BE2C (cell line): ENCODE results near the gene LAMA2.

Experiments used
- DNase-seq: peaks from one replicate; pipeline ENCODE4 v3.0.0-alpha.2; 2020
- H3K27me3 ChIP-seq: fragments of 250-450 bp; sonication (Bioruptor Pico); 2 replicates; pipeline ENCODE4 v1.5.1; 2020; ENCODE audit warnings: mild to moderate bottlenecking
- H3K36me3 ChIP-seq: fragments of 250-450 bp; sonication (Bioruptor Pico); 2 replicates; pipeline ENCODE4 v1.5.1; 2020; ENCODE audit warnings: mild to moderate bottlenecking
- H3K4me1 ChIP-seq: fragments of 250-450 bp; sonication (Bioruptor Pico); 2 replicates; pipeline ENCODE4 v1.5.1; 2020
- H3K4me3 ChIP-seq: 2 replicates; pipeline ENCODE4 v1.5.1; 2011; ENCODE audit warnings: low read depth, low read length
- H3K9me3 ChIP-seq: fragments of 250-450 bp; sonication (Bioruptor Pico); 2 replicates; pipeline ENCODE4 v1.5.1; 2020
- TF ChIP-seq, protein P1 (sequence below): IDR thresholded peaks from 2 replicates; pipeline ENCODE4 v1.5.1; 2012; ENCODE audit warnings: mild to moderate bottlenecking, low read depth, low read length

The LAMA2 gene

DNA sequence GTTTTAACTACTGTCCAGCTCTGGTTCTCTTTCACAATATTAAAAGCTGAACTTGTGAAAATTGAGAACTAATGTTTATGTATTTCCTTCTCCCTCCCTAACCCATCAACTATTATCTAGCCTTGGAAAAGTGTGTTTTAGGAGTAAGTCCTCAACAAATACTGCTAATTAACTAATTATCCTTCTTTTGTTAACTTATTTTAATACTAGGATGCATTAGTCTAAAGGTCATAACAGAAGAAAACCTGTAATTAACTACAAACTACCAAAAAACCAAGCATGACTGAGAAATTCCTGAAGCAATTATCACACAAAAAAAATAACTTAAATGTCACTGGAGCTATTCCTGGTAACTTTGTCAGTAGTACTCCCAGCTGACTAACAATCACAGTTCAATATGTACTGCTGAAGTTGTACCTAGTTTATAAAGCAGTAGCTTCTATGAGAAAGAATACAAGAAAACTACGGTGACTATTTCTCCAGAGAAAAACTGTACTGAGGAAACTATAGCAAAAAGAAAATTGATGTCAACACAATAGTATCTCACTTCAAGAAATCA lies 301.9 kb downstream of the LAMA2 start:
- no peaks in the 10 kb centered on the region for H3K36me3 ChIP-seq
- DNase-seq = no peak
- no peaks in the 10 kb centered on the region for H3K4me1 ChIP-seq
- H3K9me3 ChIP-seq = no peaks in the 10 kb centered on the region
- no peaks in the 10 kb centered on the region for H3K27me3 ChIP-seq
- no peak overlapping the region for H3K4me3 ChIP-seq
- TF ChIP-seq, protein P1, sequence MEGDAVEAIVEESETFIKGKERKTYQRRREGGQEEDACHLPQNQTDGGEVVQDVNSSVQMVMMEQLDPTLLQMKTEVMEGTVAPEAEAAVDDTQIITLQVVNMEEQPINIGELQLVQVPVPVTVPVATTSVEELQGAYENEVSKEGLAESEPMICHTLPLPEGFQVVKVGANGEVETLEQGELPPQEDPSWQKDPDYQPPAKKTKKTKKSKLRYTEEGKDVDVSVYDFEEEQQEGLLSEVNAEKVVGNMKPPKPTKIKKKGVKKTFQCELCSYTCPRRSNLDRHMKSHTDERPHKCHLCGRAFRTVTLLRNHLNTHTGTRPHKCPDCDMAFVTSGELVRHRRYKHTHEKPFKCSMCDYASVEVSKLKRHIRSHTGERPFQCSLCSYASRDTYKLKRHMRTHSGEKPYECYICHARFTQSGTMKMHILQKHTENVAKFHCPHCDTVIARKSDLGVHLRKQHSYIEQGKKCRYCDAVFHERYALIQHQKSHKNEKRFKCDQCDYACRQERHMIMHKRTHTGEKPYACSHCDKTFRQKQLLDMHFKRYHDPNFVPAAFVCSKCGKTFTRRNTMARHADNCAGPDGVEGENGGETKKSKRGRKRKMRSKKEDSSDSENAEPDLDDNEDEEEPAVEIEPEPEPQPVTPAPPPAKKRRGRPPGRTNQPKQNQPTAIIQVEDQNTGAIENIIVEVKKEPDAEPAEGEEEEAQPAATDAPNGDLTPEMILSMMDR = no peak

DNA sequence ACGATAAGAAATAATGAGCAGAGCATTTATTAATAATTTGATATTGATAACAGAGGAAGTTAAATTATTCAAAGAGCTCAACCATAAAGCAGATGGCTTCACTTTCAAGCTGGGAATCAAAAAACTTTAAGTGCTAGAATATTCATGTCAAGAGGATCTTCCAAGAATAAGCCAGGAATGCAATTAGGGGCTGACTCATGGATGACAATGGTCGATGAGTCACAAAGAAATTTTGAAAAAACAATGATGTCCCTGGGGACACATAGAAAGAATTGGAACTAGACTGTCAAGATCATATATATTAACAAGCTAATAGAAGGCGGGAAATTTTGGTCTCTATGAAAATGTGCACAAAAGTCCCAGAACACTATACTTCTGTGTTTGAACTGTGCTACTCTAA lies 304.1 kb downstream of the LAMA2 start:
- TF ChIP-seq, protein P1 = no peak

DNA sequence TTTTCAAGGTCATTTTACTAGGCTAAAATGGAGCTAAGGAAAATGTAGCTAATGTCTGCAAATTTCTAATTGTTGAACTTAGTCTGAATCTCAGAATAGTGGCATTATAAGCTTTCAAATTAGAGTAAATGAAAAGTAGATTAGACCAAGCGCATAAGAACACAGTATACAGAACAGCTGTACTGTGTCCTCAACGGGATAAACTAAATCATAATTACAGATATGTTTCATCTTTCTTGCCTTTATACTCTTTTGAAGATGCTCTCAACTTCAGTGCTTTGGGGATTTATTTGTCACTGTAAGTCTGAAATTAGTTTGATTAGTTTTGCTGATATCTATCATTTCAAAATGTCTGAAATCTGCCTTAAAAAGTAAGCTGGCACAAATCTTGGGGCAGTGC lies 305.4 kb downstream of the LAMA2 start:
- Histone ChIP-seq H3K4me3 (no peak overlapping the region), H3K36me3 (no peaks in the 10 kb centered on the region), H3K27me3 (no peaks in the 10 kb centered on the region), H3K9me3 (no peaks in the 10 kb centered on the region), H3K4me1 (no peaks in the 10 kb centered on the region)
- TF ChIP-seq, protein P1 = no peak
- DNase-seq = no peak

More for the DNA sequence above, 304.1 kb downstream of the LAMA2 start:
- H3K4me3 ChIP-seq = no peak overlapping the region
- H3K9me3 ChIP-seq = no peaks in the 10 kb centered on the region
- H3K4me1 ChIP-seq = no peaks in the 10 kb centered on the region
- DNase-seq = no peak
- no peaks in the 10 kb centered on the region for H3K27me3 ChIP-seq
- no peaks in the 10 kb centered on the region for H3K36me3 ChIP-seq

DNA sequence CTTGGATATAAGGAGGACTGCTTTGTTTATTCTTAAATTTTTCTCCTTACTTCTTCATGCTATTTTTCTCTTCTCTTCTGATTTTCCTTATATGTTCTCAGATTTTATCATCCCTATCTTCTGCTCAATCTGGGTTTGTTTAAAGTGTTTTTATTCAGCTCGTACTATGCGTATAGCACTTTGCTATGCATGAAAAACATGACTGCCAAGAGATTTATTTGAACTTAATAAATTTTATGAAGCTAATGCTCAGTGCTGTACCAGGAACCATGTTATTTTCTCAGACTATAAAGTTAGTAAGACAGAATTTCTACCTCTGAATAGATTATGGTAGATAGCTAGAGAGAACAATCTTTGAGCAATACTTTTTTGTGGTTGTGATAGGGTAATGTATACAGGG lies 305.9 kb downstream of the LAMA2 start:
- Histone ChIP-seq H3K9me3 (no peaks in the 10 kb centered on the region), H3K4me3 (no peak overlapping the region), H3K27me3 (no peaks in the 10 kb centered on the region), H3K36me3 (no peaks in the 10 kb centered on the region), H3K4me1 (no peaks in the 10 kb centered on the region)
- DNase-seq = no peak
- TF ChIP-seq, protein P1 = no peak

DNA sequence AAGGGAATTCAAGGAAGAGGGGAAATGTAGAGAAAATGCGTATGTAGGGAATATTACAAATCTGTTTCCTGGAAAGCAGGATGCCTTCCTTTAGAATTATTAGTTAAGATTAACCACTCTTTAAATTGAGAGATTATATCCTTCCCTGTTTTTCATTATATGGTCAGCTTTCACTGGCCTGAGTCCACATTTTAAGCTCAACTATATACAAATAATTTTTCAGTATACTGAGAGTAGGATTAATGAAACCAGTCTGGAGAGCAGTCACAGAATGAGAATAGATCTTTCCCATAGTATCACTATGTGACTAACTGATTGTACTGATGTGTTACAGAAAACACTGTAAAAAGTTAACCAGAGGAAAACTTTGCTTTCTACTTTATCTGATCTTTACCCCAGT lies 306.3 kb downstream of the LAMA2 start:
- DNase-seq = no peak
- no peaks in the 10 kb centered on the region for H3K27me3 ChIP-seq
- H3K36me3 ChIP-seq = no peaks in the 10 kb centered on the region
- H3K4me1 ChIP-seq = no peaks in the 10 kb centered on the region
- TF ChIP-seq, protein P1 = no peak
- no peaks in the 10 kb centered on the region for H3K9me3 ChIP-seq
- no peak overlapping the region for H3K4me3 ChIP-seq

DNA sequence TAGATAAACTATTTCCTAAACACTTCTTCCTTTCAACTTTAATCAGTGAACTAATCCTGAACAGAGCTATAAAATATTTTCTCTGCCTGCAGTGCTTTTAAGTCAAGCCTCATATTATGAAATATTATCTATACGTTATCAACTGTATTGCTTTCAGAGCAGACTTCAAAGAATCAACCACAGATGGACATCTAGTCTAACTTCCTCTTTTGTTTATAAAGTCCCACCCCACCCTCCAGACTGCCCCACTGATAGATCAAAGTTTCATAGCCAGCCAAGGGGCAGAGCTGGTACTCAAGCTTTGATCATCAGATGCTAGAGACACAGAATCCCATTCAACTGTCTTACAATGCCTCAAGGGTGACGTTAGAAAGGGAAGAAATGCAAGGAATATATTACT lies 308.3 kb downstream of the LAMA2 start:
- H3K27me3 ChIP-seq = no peaks in the 10 kb centered on the region
- TF ChIP-seq, protein P1 = no peak
- H3K36me3 ChIP-seq = no peaks in the 10 kb centered on the region
- H3K4me1 ChIP-seq = no peaks in the 10 kb centered on the region
- no peak overlapping the region for H3K4me3 ChIP-seq
- no peak for DNase-seq
- H3K9me3 ChIP-seq = no peaks in the 10 kb centered on the region
